WTC11 (cell line): ENCODE data around the gene TPGS1. TPM values are rescaled to one million over a fixed set of nuclear protein-coding genes. Genes with fewer than 3 reads are reported as not detected.

Experiments used
- AR ChIP-seq: fragments of 250-450 bp; sonication (Bioruptor Pico); IDR thresholded peaks from 2 replicates; pipeline ENCODE4 v1.9.0; 2021; ENCODE audit warnings: mild to moderate bottlenecking
- ATF2 ChIP-seq: sonication (generic); formaldehyde crosslinking; IDR thresholded peaks from 2 replicates; pipeline ENCODE4 v1.8.1; 2022; ENCODE audit warnings: low read depth, missing genetic modification reagents, borderline replicate concordance
- CREM ChIP-seq: sonication (generic); formaldehyde crosslinking; IDR thresholded peaks from 2 replicates; pipeline ENCODE4 v1.8.1; 2022; ENCODE audit warnings: mild to moderate bottlenecking, missing genetic modification reagents, moderate library complexity
- FOXP4 ChIP-seq: sonication (generic); formaldehyde crosslinking; IDR thresholded peaks from 2 replicates; pipeline ENCODE4 v1.8.0; 2022; ENCODE audit warnings: mild to moderate bottlenecking, missing genetic modification reagents
- HMGA2 ChIP-seq: fragments of 250-450 bp; sonication (Bioruptor Pico); IDR thresholded peaks from 2 replicates; pipeline ENCODE4 v1.4.0; 2021; ENCODE audit warnings: mild to moderate bottlenecking, moderate library complexity
- MAX ChIP-seq: sonication (generic); formaldehyde crosslinking; IDR thresholded peaks from 2 replicates; pipeline ENCODE4 v1.8.0; 2022; ENCODE audit warnings: mild to moderate bottlenecking, missing genetic modification reagents
- MXD4 ChIP-seq: fragments of 250-450 bp; sonication (Bioruptor Pico); IDR thresholded peaks from 2 replicates; pipeline ENCODE4 v1.8.0; 2021; ENCODE audit warnings: mild to moderate bottlenecking, moderate library complexity, borderline replicate concordance
- NFATC4 ChIP-seq: fragments of 250-450 bp; sonication (Bioruptor Pico); IDR thresholded peaks from 2 replicates; pipeline ENCODE4 v1.9.0; 2021; ENCODE audit warnings: mild to moderate bottlenecking
- NR1H2 ChIP-seq: sonication (generic); formaldehyde crosslinking; IDR thresholded peaks from 2 replicates; pipeline ENCODE4 v1.9.0; 2021; ENCODE audit warnings: mild to moderate bottlenecking, moderate library complexity, missing genetic modification reagents
- NR3C1 ChIP-seq: sonication (generic); formaldehyde crosslinking; conservative IDR thresholded peaks from 2 replicates; pipeline ENCODE4 v1.8.1; 2023; ENCODE audit warnings: low read depth, mild to moderate bottlenecking, missing genetic modification reagents
- PREB ChIP-seq: sonication (generic); formaldehyde crosslinking; IDR thresholded peaks from 2 replicates; pipeline ENCODE4 v1.8.1; 2022; ENCODE audit warnings: mild to moderate bottlenecking, missing genetic modification reagents, moderate library complexity, borderline replicate concordance
- SMAD4 ChIP-seq: sonication (generic); formaldehyde crosslinking; IDR thresholded peaks from 2 replicates; pipeline ENCODE4 v1.8.0; 2022; ENCODE audit warnings: mild to moderate bottlenecking, missing genetic modification reagents
- SOX15 ChIP-seq: fragments of 250-450 bp; sonication (Bioruptor Pico); IDR thresholded peaks from 2 replicates; pipeline ENCODE4 v1.9.0; 2021; ENCODE audit warnings: mild to moderate bottlenecking
- SP1 ChIP-seq: sonication (generic); formaldehyde crosslinking; conservative IDR thresholded peaks from 2 replicates; pipeline ENCODE4 v1.8.1; 2022; ENCODE audit warnings: missing genetic modification reagents
- TCF7 ChIP-seq: sonication (generic); formaldehyde crosslinking; IDR thresholded peaks from 2 replicates; pipeline ENCODE4 v1.8.0; 2022; ENCODE audit warnings: mild to moderate bottlenecking, low read depth, missing genetic modification reagents, moderate library complexity
- TEAD1 ChIP-seq: sonication (generic); formaldehyde crosslinking; IDR thresholded peaks from 2 replicates; pipeline ENCODE4 v1.8.0; 2022; ENCODE audit warnings: mild to moderate bottlenecking, missing genetic modification reagents
- USF1 ChIP-seq: sonication (generic); formaldehyde crosslinking; IDR thresholded peaks from 2 replicates; pipeline ENCODE4 v1.8.0; 2022; ENCODE audit warnings: mild to moderate bottlenecking, missing genetic modification reagents
- ZMAT4 ChIP-seq: fragments of 250-450 bp; sonication (Bioruptor Pico); IDR thresholded peaks from 2 replicates; pipeline ENCODE4 v1.9.0; 2021; ENCODE audit warnings: mild to moderate bottlenecking
- ZNF232 ChIP-seq: sonication (generic); formaldehyde crosslinking; IDR thresholded peaks from 2 replicates; pipeline ENCODE4 v1.8.0; 2022; ENCODE audit warnings: mild to moderate bottlenecking, missing genetic modification reagents
- ZNF281 ChIP-seq: sonication (generic); formaldehyde crosslinking; IDR thresholded peaks from 2 replicates; pipeline ENCODE4 v1.8.0; 2023; ENCODE audit warnings: mild to moderate bottlenecking, missing genetic modification reagents
- ZNF425 ChIP-seq: fragments of 250-450 bp; sonication (Bioruptor Pico); conservative IDR thresholded peaks from 2 replicates; pipeline ENCODE4 v1.9.0; 2021; ENCODE audit warnings: mild to moderate bottlenecking
- total RNA-seq: library from RNA; stranded (reverse); gene quantifications from 3 replicates; pipeline ENCODE4 v1.2.3, GENCODE V29; 2021

TPGS1 gene
- total RNA-seq, 1 experiment from 2014 or later = 18.8 TPM

- TF ChIP-seq ATF2 (CRISPR knock-in tag) = no peak
- TF ChIP-seq MXD4 (CRISPR knock-in tag) = no peak
- TF ChIP-seq FOXP4 (CRISPR knock-in tag) = peak; percentile 76; the same call in 1 of the 2 replicates
- TF ChIP-seq TCF7 = no peak
- TF ChIP-seq SP1 (CRISPR knock-in tag) = peak; percentile 49; the same call in 1 of the 2 replicates
- TF ChIP-seq TEAD1 (CRISPR knock-in tag) = peak; percentile 42; the same call in 1 of the 2 replicates
- no peak for TF ChIP-seq ZNF281
- TF ChIP-seq USF1 (CRISPR knock-in tag) = peak; percentile 35; the same call in 1 of the 2 replicates
- no peak for TF ChIP-seq HMGA2
- TF ChIP-seq SMAD4 (CRISPR knock-in tag) = no peak
- TF ChIP-seq ZNF232 (CRISPR knock-in tag) = no peak
- 0 out of 2 replicates have a peak, but pooled peaks have one; percentile 32 for TF ChIP-seq CREM
- TF ChIP-seq NFATC4 (CRISPR knock-in tag) = no peak
- TF ChIP-seq MAX = peak; percentile 72; the same call in 1 of the 2 replicates
- TF ChIP-seq ZMAT4 (CRISPR knock-in tag) = no peak
- TF ChIP-seq NR1H2 (CRISPR knock-in tag) = no peak
- TF ChIP-seq SOX15 (CRISPR knock-in tag) = no peak
- TF ChIP-seq AR = no peak
- no peak for TF ChIP-seq PREB (CRISPR knock-in tag)
- no peak for TF ChIP-seq ZNF425
- TF ChIP-seq NR3C1 (CRISPR knock-in tag) = no peak
These were observed 652 bp upstream of the TPGS1 start (continued) for GRCh38 chr19:506404-507285.
